ENCODE results near the gene GCN1. TPM values are rescaled to one million over a fixed set of nuclear protein-coding genes. Genes with fewer than 3 reads are reported as not detected.

Gene GCN1
- polyA plus RNA-seq, 1 donor (not counting 4 experiments of a cell fraction or from before 2014, with no cell fraction given): 34.1 TPM

DNA sequence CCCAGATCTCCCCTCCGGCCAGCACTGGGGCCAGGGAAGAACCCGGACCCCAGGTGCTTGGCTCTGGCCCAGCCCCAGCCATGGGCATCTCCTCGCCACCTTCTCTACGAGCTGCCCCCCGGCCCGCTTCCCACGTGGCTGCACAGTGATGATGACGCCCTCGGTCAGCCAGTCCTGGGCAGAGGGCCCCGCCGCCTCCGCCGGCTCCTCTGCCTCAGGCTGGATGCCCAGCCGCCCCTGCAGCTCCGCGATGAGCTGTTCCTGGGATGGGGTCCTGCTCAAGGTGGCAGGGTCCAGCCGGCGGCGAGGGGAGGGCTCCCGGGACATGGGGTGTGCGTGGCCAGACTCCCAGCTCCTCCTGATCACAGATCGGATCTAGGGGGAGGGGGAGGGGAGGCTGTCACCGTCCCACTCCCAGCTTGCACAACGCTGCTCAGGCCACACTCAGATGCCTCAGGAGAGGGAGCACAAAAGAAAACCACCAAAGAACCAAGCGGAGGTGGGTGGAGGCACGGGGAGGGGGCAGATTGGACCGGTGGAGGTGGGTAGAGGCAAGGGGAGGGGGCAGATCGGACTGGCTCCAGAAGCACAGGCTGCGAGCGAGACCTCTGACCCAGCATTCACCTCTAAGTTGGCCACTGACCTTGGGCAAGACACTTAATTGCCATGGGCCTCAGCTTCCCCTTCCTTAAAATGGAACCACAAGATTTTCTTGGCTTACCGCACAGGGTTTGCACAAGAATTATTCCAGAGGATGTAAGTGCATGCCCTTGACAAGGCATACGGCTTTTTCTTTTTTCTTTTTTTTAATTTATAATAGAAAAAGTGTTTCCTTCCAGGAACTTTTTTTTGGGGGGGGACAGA is 22.5 kb upstream of the GCN1 start:
- H3K79me2 ChIP-seq (ENCODE audit: control insufficient read depth, insufficient read depth, low read length): peaks cover 55% of the 10 kb centered on the region
- no peak for DNase-seq (ENCODE audit: low read depth, low spot score)
- no peak overlapping the region for H2AFZ ChIP-seq (ENCODE audit: control insufficient read depth, low read length)
- H3K4me3 ChIP-seq (ENCODE audit: control insufficient read depth in 2 of 3, extremely low read depth in 1 of 3, insufficient read depth in 2 of 3, low read depth in 1 of 3, low read length in 3 of 3): no peak overlapping the region
- no peak overlapping the region for H3K9ac ChIP-seq (ENCODE audit: control insufficient read depth, extremely low read depth, insufficient read depth, low read length)
- FAIRE-seq: no peak
- no peaks in the 10 kb centered on the region for H3K9me1 ChIP-seq (ENCODE audit: control insufficient read depth, extremely low read depth, insufficient read depth, low read length)
- H3K4me1 ChIP-seq (ENCODE audit: control insufficient read depth, extremely low read depth, insufficient read depth, low read length): no peaks in the 10 kb centered on the region
- no peak overlapping the region for H3K27ac ChIP-seq (ENCODE audit: control insufficient read depth, insufficient read depth, low read length)
- peaks cover 57 to 59% of the 10 kb centered on the region in 2 experiments for H3K36me3 ChIP-seq (ENCODE audit: control insufficient read depth in 2 of 2, extremely low read depth in 1 of 2, insufficient read depth in 2 of 2, low read length in 2 of 2)
- no peaks in the 10 kb centered on the region for H3K27me3 ChIP-seq (ENCODE audit: control insufficient read depth, extremely low read depth, insufficient read depth, low read length)
- TF ChIP-seq, protein P1, sequence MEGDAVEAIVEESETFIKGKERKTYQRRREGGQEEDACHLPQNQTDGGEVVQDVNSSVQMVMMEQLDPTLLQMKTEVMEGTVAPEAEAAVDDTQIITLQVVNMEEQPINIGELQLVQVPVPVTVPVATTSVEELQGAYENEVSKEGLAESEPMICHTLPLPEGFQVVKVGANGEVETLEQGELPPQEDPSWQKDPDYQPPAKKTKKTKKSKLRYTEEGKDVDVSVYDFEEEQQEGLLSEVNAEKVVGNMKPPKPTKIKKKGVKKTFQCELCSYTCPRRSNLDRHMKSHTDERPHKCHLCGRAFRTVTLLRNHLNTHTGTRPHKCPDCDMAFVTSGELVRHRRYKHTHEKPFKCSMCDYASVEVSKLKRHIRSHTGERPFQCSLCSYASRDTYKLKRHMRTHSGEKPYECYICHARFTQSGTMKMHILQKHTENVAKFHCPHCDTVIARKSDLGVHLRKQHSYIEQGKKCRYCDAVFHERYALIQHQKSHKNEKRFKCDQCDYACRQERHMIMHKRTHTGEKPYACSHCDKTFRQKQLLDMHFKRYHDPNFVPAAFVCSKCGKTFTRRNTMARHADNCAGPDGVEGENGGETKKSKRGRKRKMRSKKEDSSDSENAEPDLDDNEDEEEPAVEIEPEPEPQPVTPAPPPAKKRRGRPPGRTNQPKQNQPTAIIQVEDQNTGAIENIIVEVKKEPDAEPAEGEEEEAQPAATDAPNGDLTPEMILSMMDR (optimal IDR thresholded peaks at IDR 0.05 in 1 of 3, IDR thresholded peaks at IDR 0.05 in 1 of 3, conservative IDR thresholded peaks at IDR 0.05 in 1 of 3; ENCODE audit: extremely low read depth in 1 of 3, insufficient read depth in 2 of 3, low read length in 3 of 3): no peak
- no peak for TF ChIP-seq EZH2 (IDR thresholded peaks at IDR 0.05; ENCODE audit: low read length)
- no peak overlapping the region for H3K4me2 ChIP-seq (ENCODE audit: control insufficient read depth, extremely low read depth, insufficient read depth, low read depth, low read length)
- peaks cover 12% of the 10 kb centered on the region for H4K20me1 ChIP-seq (ENCODE audit: control insufficient read depth, extremely low read depth, insufficient read depth, low read length)
- dilution Hi-C loops (cut with MboI; ENCODE audit: extremely low pct_ligation_motif_present, low sequenced_read_pairs): no loop called here
- H3K9me3 ChIP-seq (ENCODE audit: control insufficient read depth, low read depth, low read length): no peaks in the 10 kb centered on the region

DNA sequence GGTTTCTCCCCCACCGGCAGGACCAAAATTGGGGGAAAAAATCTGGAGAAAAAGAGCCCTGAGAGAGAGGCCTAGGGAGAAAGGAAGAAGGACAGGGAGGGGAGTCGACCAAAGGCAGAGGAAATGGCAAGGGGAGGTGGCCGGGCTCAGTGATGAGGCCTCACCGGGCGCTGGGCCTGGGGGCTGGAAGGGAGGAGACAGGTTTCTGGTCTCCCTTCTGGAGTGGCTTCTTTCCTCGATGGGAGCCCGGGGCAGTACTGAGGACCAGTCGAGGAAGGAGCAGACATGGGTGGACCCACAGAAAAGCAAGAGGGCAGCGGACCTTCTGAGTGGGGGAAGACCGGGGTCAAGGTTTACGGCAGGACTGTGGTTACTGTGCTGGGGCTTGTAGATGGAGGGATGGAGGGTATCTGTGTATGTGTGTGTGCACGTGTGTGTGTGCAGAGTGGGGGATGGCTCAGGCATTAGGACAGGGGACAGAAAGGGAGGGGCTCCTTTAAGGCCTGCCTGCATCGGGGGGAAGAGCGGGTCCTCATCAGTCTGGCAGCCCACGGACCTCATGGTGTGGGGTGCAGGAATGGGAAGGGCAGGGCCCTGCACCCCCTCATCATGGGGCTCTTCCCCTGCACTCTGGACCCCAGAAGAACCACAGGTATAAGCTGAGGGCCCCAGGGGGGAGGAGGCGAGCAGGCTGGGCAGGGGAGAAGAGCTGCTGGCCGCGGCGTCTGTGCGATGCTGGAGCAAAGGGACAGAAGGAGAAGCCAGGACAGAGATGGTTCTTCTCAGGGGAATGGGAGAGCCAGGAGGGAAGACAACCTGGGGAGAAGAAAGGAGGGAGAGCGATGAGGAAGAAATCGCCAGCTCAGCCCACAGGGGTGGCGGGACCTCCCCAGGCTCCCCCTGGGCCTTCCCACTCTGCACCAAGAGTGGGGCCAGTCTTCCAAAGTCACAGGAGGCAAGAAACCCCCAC is 21.5 kb upstream of the GCN1 start:
- H3K9me3 ChIP-seq (ENCODE audit: control insufficient read depth, low read depth, low read length): no peaks in the 10 kb centered on the region
- no peak for TF ChIP-seq EZH2 (IDR thresholded peaks at IDR 0.05; ENCODE audit: low read length)
- H2AFZ ChIP-seq (ENCODE audit: control insufficient read depth, low read length): no peak overlapping the region
- H4K20me1 ChIP-seq (ENCODE audit: control insufficient read depth, extremely low read depth, insufficient read depth, low read length): peaks cover 6% of the 10 kb centered on the region
- H3K9ac ChIP-seq (ENCODE audit: control insufficient read depth, extremely low read depth, insufficient read depth, low read length): no peak overlapping the region
- no peaks in the 10 kb centered on the region for H3K27me3 ChIP-seq (ENCODE audit: control insufficient read depth, extremely low read depth, insufficient read depth, low read length)
- FAIRE-seq (no peak), DNase-seq (ENCODE audit: low read depth, low spot score) (no peak)
- H3K27ac ChIP-seq (ENCODE audit: control insufficient read depth, insufficient read depth, low read length): no peak overlapping the region
- no peaks in the 10 kb centered on the region for H3K9me1 ChIP-seq (ENCODE audit: control insufficient read depth, extremely low read depth, insufficient read depth, low read length)
- H3K4me2 ChIP-seq (ENCODE audit: control insufficient read depth, extremely low read depth, insufficient read depth, low read depth, low read length): no peak overlapping the region
- H3K4me1 ChIP-seq (ENCODE audit: control insufficient read depth, extremely low read depth, insufficient read depth, low read length): peaks cover 5% of the 10 kb centered on the region
- peaks cover 56 to 57% of the 10 kb centered on the region in 2 experiments for H3K36me3 ChIP-seq (ENCODE audit: control insufficient read depth in 2 of 2, extremely low read depth in 1 of 2, insufficient read depth in 2 of 2, low read length in 2 of 2)
- peaks cover 46% of the 10 kb centered on the region for H3K79me2 ChIP-seq (ENCODE audit: control insufficient read depth, insufficient read depth, low read length)
- dilution Hi-C loops (cut with MboI; ENCODE audit: extremely low pct_ligation_motif_present, low sequenced_read_pairs): no loop called here
- no peak overlapping the region for H3K4me3 ChIP-seq (ENCODE audit: control insufficient read depth in 2 of 3, extremely low read depth in 1 of 3, insufficient read depth in 2 of 3, low read depth in 1 of 3, low read length in 3 of 3)
